CD14-positive monocyte (primary cell): ENCODE data around the gene MTMR6. TPM values are rescaled to one million over a fixed set of nuclear protein-coding genes. Genes with fewer than 3 reads are reported as not detected.

Experiments
- DNase-seq, 3 donors: peaks; one replicate each; pipeline ENCODE4 v3.0.0-alpha.2; 2011 to 2022
- H2AFZ ChIP-seq: 2 replicates; pipeline ENCODE4 v1.6.0; 2012; ENCODE audit warnings: mild to moderate bottlenecking, low read depth, low read length, inconsistent platforms; ENCODE audit not compliant: insufficient read depth, poor library complexity, severe bottlenecking
- H3K27ac ChIP-seq, 2 donors: 1 replicate in 1 of 2; 2 replicates in 1 of 2; pipeline ENCODE4 v1.5.1; 2012 to 2013; ENCODE audit warnings: low read length in 2 of 2, control low read depth in 1 of 2, inconsistent platforms in 1 of 2, low read depth in 1 of 2, mild to moderate bottlenecking in 1 of 2
- H3K27me3 ChIP-seq, 2 donors: one replicate each; pipeline versions ENCODE4 v1.6.0 to v1.6.1; 2011 to 2013; ENCODE audit warnings: low read length in 2 of 2; ENCODE audit not compliant: control insufficient read depth in 2 of 2, insufficient read depth in 2 of 2
- H3K36me3 ChIP-seq, 2 donors: replicated peaks in 1 of 2; 1 replicate in 1 of 2; 2 replicates in 1 of 2; pipeline versions ENCODE4 v1.5.1 to v1.6.1; 2012 to 2013; ENCODE audit warnings: low read length in 2 of 2, control low read depth in 1 of 2, inconsistent platforms in 1 of 2, mild to moderate bottlenecking in 1 of 2; ENCODE audit not compliant: insufficient read depth in 2 of 2, control insufficient read depth in 1 of 2
- H3K4me1 ChIP-seq, 2 donors: 1 replicate in 1 of 2; 2 replicates in 1 of 2; pipeline versions ENCODE4 v1.5.1 to v1.6.1; 2012 to 2013; ENCODE audit warnings: low read length in 2 of 2, control low read depth in 1 of 2, inconsistent platforms in 1 of 2, mild to moderate bottlenecking in 1 of 2, moderate library complexity in 1 of 2; ENCODE audit not compliant: insufficient read depth in 2 of 2, control insufficient read depth in 1 of 2
- H3K4me2 ChIP-seq: replicated peaks from 2 replicates; pipeline ENCODE3; 2012; ENCODE audit warnings: low read length, moderate library complexity, mild to moderate bottlenecking; ENCODE audit not compliant: poor library complexity, severe bottlenecking; ENCODE audit errors: extremely low read depth
- H3K4me3 ChIP-seq, 3 experiments: fragments of 200-600 bp in 1 of 3; sonication (generic) in 1 of 3; replicated peaks in 1 of 3; 1 replicate in 2 of 3; 2 replicates in 1 of 3; pipeline ENCODE4 v1.5.1; 2011 to 2013; ENCODE audit warnings: low read length in 3 of 3, mild to moderate bottlenecking in 3 of 3, control low read depth in 2 of 3, low read depth in 2 of 3, inconsistent platforms in 1 of 3, moderate library complexity in 1 of 3
- H3K79me2 ChIP-seq: 2 replicates; pipeline ENCODE4 v1.6.0; 2012; ENCODE audit warnings: mild to moderate bottlenecking, control low read depth, inconsistent platforms, low read length, moderate library complexity; ENCODE audit not compliant: insufficient read depth
- H3K9ac ChIP-seq: 2 replicates; pipeline ENCODE4 v1.6.0; 2017; ENCODE audit warnings: low read length, mild to moderate bottlenecking; ENCODE audit not compliant: insufficient read depth, poor library complexity, severe bottlenecking
- H3K9me3 ChIP-seq, 2 donors: replicated peaks in 1 of 2; 1 replicate in 1 of 2; 2 replicates in 1 of 2; pipeline versions ENCODE4 v1.5.1 to v1.6.1; 2012 to 2013; ENCODE audit warnings: low read length in 2 of 2, control low read depth in 1 of 2; ENCODE audit not compliant: control insufficient read depth in 1 of 2, insufficient read depth in 1 of 2
- H4K20me1 ChIP-seq: 2 replicates; pipeline ENCODE4 v1.6.0; 2012; ENCODE audit warnings: mild to moderate bottlenecking, low read length, control low read depth, moderate library complexity; ENCODE audit not compliant: insufficient read depth
- H3K27ac Mint-ChIP-seq, 7 donors: one replicate each; pipeline ENCODE4 v1.8.0; 2020; ENCODE audit warnings: mild to moderate bottlenecking in 7 of 7, mixed read lengths in 7 of 7, moderate library complexity in 6 of 7, inconsistent platforms in 2 of 7
- H3K27me3 Mint-ChIP-seq, 3 donors: one replicate each; pipeline ENCODE4 v1.8.0; 2021 to 2022; ENCODE audit warnings: low read depth in 3 of 3, mild to moderate bottlenecking in 3 of 3, mixed read lengths in 3 of 3, moderate library complexity in 3 of 3, inconsistent platforms in 1 of 3
- H3K36me3 Mint-ChIP-seq, 2 donors: one replicate each; pipeline ENCODE4 v1.8.0; 2020; ENCODE audit warnings: mixed read lengths in 2 of 2, inconsistent platforms in 1 of 2, mild to moderate bottlenecking in 1 of 2
- H3K4me1 Mint-ChIP-seq: one replicate; pipeline ENCODE4 v1.8.0; 2020; ENCODE audit warnings: mild to moderate bottlenecking, mixed read lengths
- H3K4me3 Mint-ChIP-seq, 2 donors: one replicate each; pipeline ENCODE4 v1.8.0; 2020; ENCODE audit warnings: mild to moderate bottlenecking in 2 of 2, mixed read lengths in 2 of 2, moderate library complexity in 1 of 2
- H3K9me3 Mint-ChIP-seq, 7 donors: one replicate each; pipeline ENCODE4 v1.8.0; 2020 to 2022; ENCODE audit warnings: mixed read lengths in 7 of 7, mild to moderate bottlenecking in 6 of 7, moderate library complexity in 6 of 7, inconsistent platforms in 2 of 7
- WGBS: methylation state at CpG from one replicate; pipeline ENCODE4 v1.1.5; 2013; ENCODE audit warnings: missing lambda C conversion rate; ENCODE audit not compliant: insufficient coverage; 5-methylcytosine and 5-hydroxymethylcytosine counted together
- intact Hi-C, 2 donors: fragments of 100-400 bp; cut with micrococcal nuclease; formaldehyde crosslinking; loops; one replicate each; pipeline versions ENCODE4 v1.15.0 to v1.15.1; 2023
- polyA plus RNA-seq, 3 donors: library from polyadenylated mRNA; depleted of rRNA in 1 of 3; unstranded in 2 of 3; stranded (reverse) in 1 of 3; fragments of 300-500 nt in 2 of 3; fragments of >200 nt in 1 of 3; fragmentation: Illumina TruSeq in 2 of 3; gene quantifications; 1 replicate in 2 of 3; 2 replicates in 1 of 3; pipeline ENCODE4 v1.2.3, GENCODE V29; 2012 to 2021
- TF ChIP-seq, protein P1 (sequence below): fragments of 200-600 bp; IDR thresholded peaks from one replicate; pipeline ENCODE4 v1.8.0; 2022; ENCODE audit warnings: antibody characterized with exemption, mild to moderate bottlenecking

MTMR6 gene
- polyA plus RNA-seq, 3 donors, result 7.4 to 31.9 (median 24.4) TPM

DNA sequence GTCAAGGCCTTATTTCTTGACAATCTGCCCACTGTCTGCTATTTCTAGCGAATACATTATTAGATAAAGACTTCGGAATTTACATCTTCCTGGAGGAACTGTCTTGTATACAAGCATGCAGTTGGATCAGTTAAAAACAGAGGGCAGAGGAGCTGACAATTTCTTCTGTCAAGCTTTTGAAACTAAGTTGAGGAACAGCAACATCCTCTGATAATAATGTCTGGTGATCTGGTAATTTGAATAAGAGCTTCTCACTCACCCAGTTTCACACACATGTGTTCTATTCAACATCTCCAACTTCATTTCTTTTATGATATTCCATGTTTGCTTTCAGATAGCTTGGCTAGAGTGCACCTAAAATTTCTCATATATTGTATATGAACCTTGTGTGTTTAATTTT is 50.2 kb downstream of the MTMR6 start:
- WGBS, result 100% methylated on average over 1 of the region's 2 CpGs
- TF ChIP-seq, protein P1, sequence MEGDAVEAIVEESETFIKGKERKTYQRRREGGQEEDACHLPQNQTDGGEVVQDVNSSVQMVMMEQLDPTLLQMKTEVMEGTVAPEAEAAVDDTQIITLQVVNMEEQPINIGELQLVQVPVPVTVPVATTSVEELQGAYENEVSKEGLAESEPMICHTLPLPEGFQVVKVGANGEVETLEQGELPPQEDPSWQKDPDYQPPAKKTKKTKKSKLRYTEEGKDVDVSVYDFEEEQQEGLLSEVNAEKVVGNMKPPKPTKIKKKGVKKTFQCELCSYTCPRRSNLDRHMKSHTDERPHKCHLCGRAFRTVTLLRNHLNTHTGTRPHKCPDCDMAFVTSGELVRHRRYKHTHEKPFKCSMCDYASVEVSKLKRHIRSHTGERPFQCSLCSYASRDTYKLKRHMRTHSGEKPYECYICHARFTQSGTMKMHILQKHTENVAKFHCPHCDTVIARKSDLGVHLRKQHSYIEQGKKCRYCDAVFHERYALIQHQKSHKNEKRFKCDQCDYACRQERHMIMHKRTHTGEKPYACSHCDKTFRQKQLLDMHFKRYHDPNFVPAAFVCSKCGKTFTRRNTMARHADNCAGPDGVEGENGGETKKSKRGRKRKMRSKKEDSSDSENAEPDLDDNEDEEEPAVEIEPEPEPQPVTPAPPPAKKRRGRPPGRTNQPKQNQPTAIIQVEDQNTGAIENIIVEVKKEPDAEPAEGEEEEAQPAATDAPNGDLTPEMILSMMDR, result no peak
- peaks cover 23% of the 10 kb centered on the region for H3K4me1 Mint-ChIP-seq

DNA sequence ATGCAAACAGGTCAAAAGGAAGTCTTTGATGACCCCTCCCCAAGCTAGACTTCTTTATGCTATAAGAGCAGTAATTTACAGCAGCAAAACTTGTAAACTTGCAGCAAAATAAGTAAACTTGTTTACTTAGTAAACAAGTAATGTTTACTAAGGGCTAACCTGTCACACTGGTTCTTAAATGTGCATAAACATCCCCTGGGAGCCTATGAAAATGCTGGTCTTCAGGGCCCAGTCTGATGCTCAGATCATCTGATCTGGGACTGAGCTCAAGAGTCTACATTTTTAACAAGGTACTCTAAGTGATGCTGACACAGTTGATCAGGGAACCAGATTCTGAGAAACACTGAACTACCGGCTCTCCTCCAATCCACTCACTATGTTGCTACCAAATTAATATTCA is 53.4 kb downstream of the MTMR6 start:
- Histone ChIP-seq H3K27me3 (peaks cover 0 to 7% of the 10 kb centered on the region in 2 donors), H4K20me1 (no peaks in the 10 kb centered on the region), H3K4me3 (no peak overlapping the region), H3K9ac (no peak overlapping the region), H3K4me1 (peaks cover 0 to 3% of the 10 kb centered on the region in 2 donors), H3K79me2 (no peaks in the 10 kb centered on the region), H3K4me2 (no peak overlapping the region), H3K27ac (no peak overlapping the region), H2AFZ (no peak overlapping the region), H3K9me3 (no peaks in the 10 kb centered on the region), H3K36me3 (no peaks in the 10 kb centered on the region)
- DNase-seq, result no peak
- TF ChIP-seq, protein P1, result no peak
- no peak overlapping the region for H3K4me3 Mint-ChIP-seq
- H3K27me3 Mint-ChIP-seq, result peaks cover 2 to 11% (median 9%) of the 10 kb centered on the region in 3 donors
- H3K27ac Mint-ChIP-seq, result no peak overlapping the region
- H3K9me3 Mint-ChIP-seq, result no peaks in the 10 kb centered on the region
- peaks cover 14% of the 10 kb centered on the region for H3K4me1 Mint-ChIP-seq
- no CpG with 5 or more reads among the region's 1 CpG for WGBS
- intact Hi-C loops, result loop anchor here in 1 of 2 donors (2.0 to 10.0 kb wide), 2 partner anchors 51 to 143 kb away; partner anchors contain the start of gene MTMR6
- H3K36me3 Mint-ChIP-seq, result no peaks in the 10 kb centered on the region

More for the DNA sequence above, 50.2 kb downstream of the MTMR6 start:
- DNase-seq, result no peak
- no peaks in the 10 kb centered on the region for H3K36me3 ChIP-seq
- H3K27ac ChIP-seq, result no peak overlapping the region
- H3K4me2 ChIP-seq, result no peak overlapping the region
- H3K79me2 ChIP-seq, result no peaks in the 10 kb centered on the region
- intact Hi-C loops, result loop anchor here in 1 of 2 donors (10.0 kb wide), 1 partner anchor 48 kb away; the partner anchor contains the start of gene MTMR6
- H3K9ac ChIP-seq, result no peak overlapping the region
- no peak overlapping the region for H2AFZ ChIP-seq
- Mint-ChIP-seq H3K36me3 (peaks cover 0 to 3% of the 10 kb centered on the region in 2 donors), H3K27me3 (peaks cover 2 to 5% (median 3%) of the 10 kb centered on the region in 3 donors), H3K4me3 (no peak overlapping the region), H3K27ac (no peak overlapping the region), H3K9me3 (peaks cover 0 to 3% (median 0%) of the 10 kb centered on the region in 7 donors)
- H3K4me1 ChIP-seq, result peaks cover 5 to 7% of the 10 kb centered on the region in 2 donors
- H3K27me3 ChIP-seq, result no peaks in the 10 kb centered on the region
- no peak overlapping the region for H3K4me3 ChIP-seq
- no peaks in the 10 kb centered on the region for H4K20me1 ChIP-seq
- no peaks in the 10 kb centered on the region for H3K9me3 ChIP-seq
